Choroid plexus epithelial cell (primary cell): Measurements from ENCODE around the gene FAM83G.

ENCODE experiments used
- DNase-seq: peaks from one replicate; pipeline ENCODE4 v3.0.0-alpha.2; 2010; ENCODE audit warnings: low read depth
- H3K4me3 ChIP-seq: 2 replicates; pipeline ENCODE4 v1.5.1; 2011; ENCODE audit warnings: low read depth, mild to moderate bottlenecking, control low read depth, low read length, moderate library complexity
- TF ChIP-seq, protein P1 (sequence below): conservative IDR thresholded peaks from 2 replicates; pipeline ENCODE4 v1.5.1; 2011; ENCODE audit warnings: low read depth, mild to moderate bottlenecking, control low read depth, inconsistent platforms, low read length, moderate library complexity

Gene FAM83G

DNA sequence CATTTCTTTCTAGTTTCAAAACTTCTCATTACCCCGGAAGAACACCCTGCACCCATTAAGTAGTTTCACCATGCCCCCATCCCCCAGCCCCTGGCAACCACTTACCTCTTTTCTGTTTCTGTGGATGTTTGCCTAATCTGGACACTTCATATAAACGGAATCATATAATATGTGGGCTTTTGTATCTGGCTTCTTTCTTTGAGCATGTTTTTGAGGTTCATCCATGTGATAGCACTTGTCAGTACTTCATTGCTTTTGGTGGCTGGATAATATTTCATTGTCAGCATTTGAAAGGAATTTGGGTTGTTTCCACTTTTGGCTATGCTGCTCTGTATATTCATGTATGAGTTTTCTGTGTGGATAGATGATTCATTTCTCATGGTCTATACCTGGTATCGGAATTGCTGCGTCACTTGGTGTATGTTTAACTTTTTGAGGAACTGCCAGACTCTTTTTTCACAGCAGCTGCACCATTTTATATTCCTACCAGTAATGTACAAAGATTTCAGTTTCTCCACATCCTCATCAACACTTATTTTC, 82.6 kb downstream of the FAM83G start:
- peak; percentile 39 for DNase-seq
- H3K4me3 ChIP-seq: no peak overlapping the region
- TF ChIP-seq, protein P1, sequence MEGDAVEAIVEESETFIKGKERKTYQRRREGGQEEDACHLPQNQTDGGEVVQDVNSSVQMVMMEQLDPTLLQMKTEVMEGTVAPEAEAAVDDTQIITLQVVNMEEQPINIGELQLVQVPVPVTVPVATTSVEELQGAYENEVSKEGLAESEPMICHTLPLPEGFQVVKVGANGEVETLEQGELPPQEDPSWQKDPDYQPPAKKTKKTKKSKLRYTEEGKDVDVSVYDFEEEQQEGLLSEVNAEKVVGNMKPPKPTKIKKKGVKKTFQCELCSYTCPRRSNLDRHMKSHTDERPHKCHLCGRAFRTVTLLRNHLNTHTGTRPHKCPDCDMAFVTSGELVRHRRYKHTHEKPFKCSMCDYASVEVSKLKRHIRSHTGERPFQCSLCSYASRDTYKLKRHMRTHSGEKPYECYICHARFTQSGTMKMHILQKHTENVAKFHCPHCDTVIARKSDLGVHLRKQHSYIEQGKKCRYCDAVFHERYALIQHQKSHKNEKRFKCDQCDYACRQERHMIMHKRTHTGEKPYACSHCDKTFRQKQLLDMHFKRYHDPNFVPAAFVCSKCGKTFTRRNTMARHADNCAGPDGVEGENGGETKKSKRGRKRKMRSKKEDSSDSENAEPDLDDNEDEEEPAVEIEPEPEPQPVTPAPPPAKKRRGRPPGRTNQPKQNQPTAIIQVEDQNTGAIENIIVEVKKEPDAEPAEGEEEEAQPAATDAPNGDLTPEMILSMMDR: no peak

DNA sequence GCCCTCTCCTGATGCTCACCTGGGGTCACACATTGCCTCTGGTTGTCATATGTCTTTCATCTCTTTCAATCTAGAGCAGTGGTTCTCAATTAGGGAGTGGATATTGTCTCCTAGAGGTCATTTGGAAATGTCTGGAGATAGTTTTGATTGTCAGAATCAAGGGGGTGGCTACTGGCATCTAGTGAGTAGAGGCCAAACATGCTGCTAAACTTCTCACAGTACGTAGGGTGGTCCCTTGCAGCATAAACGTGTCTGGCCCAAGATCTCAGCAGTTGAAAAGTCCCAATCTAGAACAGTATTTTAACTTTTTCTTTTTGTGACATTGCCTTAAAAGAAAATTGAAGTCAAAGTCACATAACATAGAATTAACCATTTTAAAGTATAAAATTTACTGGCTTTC, 83.1 kb downstream of the FAM83G start:
- TF ChIP-seq, protein P1: no peak
- no peak for DNase-seq
- no peak overlapping the region for H3K4me3 ChIP-seq

DNA sequence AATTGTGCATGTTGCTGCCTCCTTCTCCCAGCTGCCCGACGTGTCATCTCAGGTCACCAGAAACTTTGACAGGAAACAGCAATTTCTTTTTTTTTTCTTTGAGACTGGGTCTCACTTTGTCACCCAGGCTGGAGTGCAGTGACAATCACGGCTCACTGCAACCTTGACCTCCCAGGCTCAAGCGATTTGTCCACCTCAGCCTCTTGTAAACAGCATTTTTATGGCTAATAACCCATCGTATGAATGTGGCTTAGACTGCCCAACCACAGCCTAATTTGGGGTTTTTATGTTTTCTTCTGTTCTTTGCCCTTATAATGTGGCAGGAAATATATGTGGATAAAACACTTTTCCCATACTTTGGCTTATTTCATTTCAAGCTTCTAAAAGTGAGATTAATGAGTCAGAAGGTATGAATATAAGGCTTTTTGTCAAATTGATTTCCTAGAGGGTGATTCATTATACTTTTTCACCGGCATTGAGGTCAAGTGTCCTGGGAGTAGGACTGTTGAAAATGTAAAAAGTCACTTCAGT, 83.6 kb downstream of the FAM83G start:
- DNase-seq: peak; percentile 20
- H3K4me3 ChIP-seq: no peak overlapping the region
- TF ChIP-seq, protein P1: no peak

DNA sequence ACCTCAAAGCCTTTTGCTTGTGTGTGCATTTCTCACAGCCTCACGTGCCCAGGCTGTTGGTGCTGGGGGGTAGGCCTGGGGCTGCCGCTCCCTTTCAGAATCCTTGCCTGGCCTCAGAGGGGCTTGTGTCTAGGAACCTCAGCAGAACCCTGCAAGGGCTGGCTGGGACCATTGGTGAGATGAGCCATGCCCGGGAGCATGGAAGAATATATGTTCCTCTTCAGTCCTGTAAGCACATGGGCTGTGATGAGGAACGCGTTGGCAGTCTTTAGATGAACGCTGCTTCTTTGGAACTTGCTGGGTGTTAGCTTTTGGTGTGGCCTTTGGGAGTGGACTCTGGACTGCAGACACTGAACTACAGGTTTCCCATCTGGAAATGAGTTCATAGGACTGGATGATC, 84.6 kb downstream of the FAM83G start:
- no peak for DNase-seq
- TF ChIP-seq, protein P1: no peak
- H3K4me3 ChIP-seq: no peak overlapping the region
